Osteoblast (primary cell): Measurements from ENCODE around the gene TULP4. TPM values are rescaled to one million over a fixed set of nuclear protein-coding genes. Genes with fewer than 3 reads are reported as not detected.
"Not testable (repeated sequence)": the region's sequence is repeated elsewhere in the genome, so short reads cannot be mapped to it uniquely, and the experiment has no call there.

Experiments used
- DNase-seq: peaks from one replicate; pipeline ENCODE4 v3.0.0; 2011; ENCODE audit warnings: low spot score, mixed read lengths; ENCODE audit not compliant: insufficient read length; ENCODE audit errors: missing footprints
- H2AFZ ChIP-seq: 2 replicates; pipeline ENCODE4 v1.6.0; 2011; ENCODE audit warnings: mild to moderate bottlenecking, low read length
- H3K27ac ChIP-seq: 2 replicates; pipeline ENCODE4 v1.5.1; 2011; ENCODE audit warnings: mild to moderate bottlenecking, low read depth, low read length, moderate library complexity
- H3K27me3 ChIP-seq: 2 replicates; pipeline ENCODE4 v1.6.0; 2012; ENCODE audit warnings: mild to moderate bottlenecking, control low read depth, inconsistent platforms, low read length, moderate library complexity; ENCODE audit not compliant: insufficient read depth
- H3K36me3 ChIP-seq: 2 replicates; pipeline ENCODE4 v1.5.1; 2011; ENCODE audit warnings: mild to moderate bottlenecking, low read length, control low read depth, moderate library complexity; ENCODE audit not compliant: insufficient read depth
- H3K4me1 ChIP-seq: 2 replicates; pipeline ENCODE4 v1.5.1; 2011; ENCODE audit warnings: mild to moderate bottlenecking, low read length, control low read depth, moderate library complexity; ENCODE audit not compliant: insufficient read depth
- H3K4me2 ChIP-seq: 2 replicates; pipeline ENCODE4 v1.6.0; 2011; ENCODE audit warnings: mild to moderate bottlenecking, low read length; ENCODE audit not compliant: insufficient read depth
- H3K4me3 ChIP-seq: fragments of 200-600 bp; sonication (generic); 3 replicates; pipeline ENCODE4 v1.5.1; 2012; ENCODE audit warnings: mild to moderate bottlenecking, low read length, inconsistent platforms; ENCODE audit not compliant: insufficient read depth
- H3K79me2 ChIP-seq: 2 replicates; pipeline ENCODE4 v1.6.0; 2012; ENCODE audit warnings: mild to moderate bottlenecking, low read length, control low read depth, inconsistent platforms; ENCODE audit not compliant: insufficient read depth
- H3K9me3 ChIP-seq: 2 replicates; pipeline ENCODE4 v1.5.1; 2011; ENCODE audit warnings: low read depth, low read length, control low read depth
- H4K20me1 ChIP-seq: 2 replicates; pipeline ENCODE4 v1.6.0; 2012; ENCODE audit warnings: mild to moderate bottlenecking, low read length, control low read depth; ENCODE audit not compliant: insufficient read depth
- total RNA-seq: library from RNA; depleted of rRNA; stranded (reverse); fragments of >200 nt; gene quantifications from 2 replicates; pipeline ENCODE4 v1.2.3, GENCODE V29; 2012
- TF ChIP-seq, protein P1 (sequence below): IDR thresholded peaks from 2 replicates; pipeline ENCODE4 v1.5.1; 2011; ENCODE audit warnings: mild to moderate bottlenecking, low read depth, low read length, moderate library complexity; ENCODE audit errors: extremely low read depth

Gene TULP4
- total RNA-seq, 1 donor: 172 TPM

DNA sequence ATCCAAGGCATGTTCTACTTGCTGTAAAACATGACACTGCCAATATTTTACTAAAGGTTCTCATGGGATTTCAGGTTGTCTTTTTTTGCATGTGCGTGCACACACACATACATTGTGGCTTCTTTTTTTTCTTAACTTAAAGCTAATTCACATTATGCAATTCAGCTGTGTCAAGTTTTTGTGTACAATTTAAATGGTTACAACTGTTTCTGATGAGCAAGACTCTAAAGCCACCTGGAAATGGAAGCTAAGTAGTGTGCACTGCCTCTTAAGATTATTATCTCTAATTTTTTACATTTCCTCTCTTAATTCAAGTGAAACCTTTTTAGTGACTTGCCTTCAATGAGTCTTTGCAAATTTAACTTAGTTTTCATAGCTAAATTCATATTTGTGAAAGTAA lies 75.3 kb downstream of the TULP4 start:
- TF ChIP-seq, protein P1, sequence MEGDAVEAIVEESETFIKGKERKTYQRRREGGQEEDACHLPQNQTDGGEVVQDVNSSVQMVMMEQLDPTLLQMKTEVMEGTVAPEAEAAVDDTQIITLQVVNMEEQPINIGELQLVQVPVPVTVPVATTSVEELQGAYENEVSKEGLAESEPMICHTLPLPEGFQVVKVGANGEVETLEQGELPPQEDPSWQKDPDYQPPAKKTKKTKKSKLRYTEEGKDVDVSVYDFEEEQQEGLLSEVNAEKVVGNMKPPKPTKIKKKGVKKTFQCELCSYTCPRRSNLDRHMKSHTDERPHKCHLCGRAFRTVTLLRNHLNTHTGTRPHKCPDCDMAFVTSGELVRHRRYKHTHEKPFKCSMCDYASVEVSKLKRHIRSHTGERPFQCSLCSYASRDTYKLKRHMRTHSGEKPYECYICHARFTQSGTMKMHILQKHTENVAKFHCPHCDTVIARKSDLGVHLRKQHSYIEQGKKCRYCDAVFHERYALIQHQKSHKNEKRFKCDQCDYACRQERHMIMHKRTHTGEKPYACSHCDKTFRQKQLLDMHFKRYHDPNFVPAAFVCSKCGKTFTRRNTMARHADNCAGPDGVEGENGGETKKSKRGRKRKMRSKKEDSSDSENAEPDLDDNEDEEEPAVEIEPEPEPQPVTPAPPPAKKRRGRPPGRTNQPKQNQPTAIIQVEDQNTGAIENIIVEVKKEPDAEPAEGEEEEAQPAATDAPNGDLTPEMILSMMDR: no peak
- no peak for DNase-seq
- Histone ChIP-seq H3K9me3 (no peaks in the 10 kb centered on the region), H3K27me3 (no peaks in the 10 kb centered on the region), H4K20me1 (peaks cover 28% of the 10 kb centered on the region), H3K4me2 (no peak overlapping the region), H2AFZ (no peak overlapping the region), H3K4me3 (no peak overlapping the region), H3K79me2 (peaks cover 29% of the 10 kb centered on the region), H3K36me3 (no peaks in the 10 kb centered on the region), H3K27ac (no peak overlapping the region), H3K4me1 (no peaks in the 10 kb centered on the region)

DNA sequence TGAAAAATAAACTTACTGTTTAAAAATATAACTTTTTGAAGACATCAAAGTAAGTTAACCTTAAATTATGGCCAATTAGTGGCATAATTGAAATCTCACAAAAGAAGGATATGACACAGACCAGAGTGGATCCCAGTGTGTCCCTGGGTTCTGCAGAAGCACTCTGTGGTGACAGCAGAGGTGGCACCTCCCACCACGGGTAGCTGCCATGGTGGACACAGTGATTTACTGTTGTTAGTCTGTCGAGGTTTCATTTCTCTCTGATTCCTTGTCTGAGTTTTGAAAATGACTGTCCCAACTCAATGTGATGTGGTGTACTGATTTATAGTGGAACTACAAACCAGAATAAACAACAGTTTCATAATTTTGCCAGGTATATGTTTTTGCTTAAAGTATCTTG lies 76.5 kb downstream of the TULP4 start:
- TF ChIP-seq, protein P1: no peak
- Histone ChIP-seq H3K9me3 (no peaks in the 10 kb centered on the region), H3K27me3 (no peaks in the 10 kb centered on the region)

DNA sequence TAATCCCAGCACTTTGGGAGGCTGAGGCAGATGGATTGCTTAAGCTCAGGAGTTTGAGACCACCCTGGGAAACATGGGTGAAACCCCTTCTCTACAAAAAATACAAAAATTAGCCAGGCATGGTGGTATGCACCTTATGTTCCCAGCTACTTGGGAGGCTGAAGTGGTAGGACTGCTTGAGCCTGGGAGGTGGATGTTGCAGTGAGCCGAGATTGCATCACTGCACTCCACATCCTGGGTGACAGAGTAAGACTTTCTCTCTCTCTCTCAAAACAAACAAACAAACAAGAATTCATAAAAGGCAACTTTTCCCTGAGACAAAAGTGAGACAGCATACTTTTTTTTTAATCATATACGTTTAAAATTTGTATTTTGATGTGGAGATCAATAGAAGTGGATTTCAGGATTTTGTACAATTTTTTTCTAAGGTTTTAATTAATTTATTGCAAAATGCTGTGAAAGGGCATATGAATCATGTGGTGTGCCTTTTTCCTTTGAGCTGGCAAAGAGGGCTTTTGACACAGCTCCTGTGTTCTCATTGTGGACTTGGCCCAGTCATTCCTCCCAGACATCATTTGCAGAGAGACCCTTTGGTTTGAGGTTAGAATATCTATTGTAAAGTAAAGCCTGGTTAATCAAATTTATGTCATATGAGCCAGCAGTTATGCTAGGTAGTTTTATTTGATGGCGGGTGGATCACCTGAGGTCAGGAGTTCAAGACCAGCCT lies 77.1 kb downstream of the TULP4 start:
- TF ChIP-seq, protein P1: no peak
- no peaks in the 10 kb centered on the region for H3K4me1 ChIP-seq
- no peaks in the 10 kb centered on the region for H3K27me3 ChIP-seq
- H3K79me2 ChIP-seq: peaks cover 21% of the 10 kb centered on the region
- H3K27ac ChIP-seq: no peak overlapping the region
- no peak overlapping the region for H2AFZ ChIP-seq
- H3K9me3 ChIP-seq: no peaks in the 10 kb centered on the region
- DNase-seq: no peak
- no peak overlapping the region for H3K4me2 ChIP-seq
- H4K20me1 ChIP-seq: peaks cover 23% of the 10 kb centered on the region
- no peak overlapping the region for H3K4me3 ChIP-seq
- no peaks in the 10 kb centered on the region for H3K36me3 ChIP-seq

More for the DNA sequence above, 76.5 kb downstream of the TULP4 start:
- Histone ChIP-seq H3K79me2 (peaks cover 18% of the 10 kb centered on the region), H3K27ac (no peak overlapping the region), H3K4me3 (no peak overlapping the region), H3K36me3 (no peaks in the 10 kb centered on the region), H3K4me1 (no peaks in the 10 kb centered on the region), H4K20me1 (peaks cover 24% of the 10 kb centered on the region), H2AFZ (no peak overlapping the region), H3K4me2 (no peak overlapping the region)
- no peak for DNase-seq

DNA sequence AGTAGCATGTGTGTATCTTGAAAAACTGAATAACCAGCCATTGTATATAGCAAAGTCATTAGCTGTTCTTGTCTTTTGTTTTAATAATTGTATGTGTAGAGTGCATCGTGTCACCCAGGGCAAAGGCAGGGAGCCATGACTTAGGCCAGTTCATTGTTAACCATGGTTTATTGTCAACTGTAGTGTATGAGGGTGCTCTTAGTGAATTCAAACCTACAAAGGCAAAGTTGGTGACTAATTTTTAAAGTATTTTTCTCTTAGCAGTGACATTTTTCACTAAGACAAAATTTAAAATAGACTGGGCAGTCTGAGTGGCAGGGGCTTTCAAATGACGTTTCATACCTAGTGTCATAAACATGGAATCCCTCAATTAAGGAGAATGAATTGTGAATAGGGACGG lies 79.0 kb downstream of the TULP4 start:
- peaks cover 24% of the 10 kb centered on the region for H3K79me2 ChIP-seq
- no peak overlapping the region for H2AFZ ChIP-seq
- no peaks in the 10 kb centered on the region for H3K36me3 ChIP-seq
- no peak overlapping the region for H3K4me3 ChIP-seq
- TF ChIP-seq, protein P1: no peak
- H3K27me3 ChIP-seq: no peaks in the 10 kb centered on the region
- H3K27ac ChIP-seq: no peak overlapping the region
- H3K4me2 ChIP-seq: no peak overlapping the region
- H3K9me3 ChIP-seq: no peaks in the 10 kb centered on the region
- no peak for DNase-seq
- no peaks in the 10 kb centered on the region for H3K4me1 ChIP-seq
- H4K20me1 ChIP-seq: peaks cover 20% of the 10 kb centered on the region

DNA sequence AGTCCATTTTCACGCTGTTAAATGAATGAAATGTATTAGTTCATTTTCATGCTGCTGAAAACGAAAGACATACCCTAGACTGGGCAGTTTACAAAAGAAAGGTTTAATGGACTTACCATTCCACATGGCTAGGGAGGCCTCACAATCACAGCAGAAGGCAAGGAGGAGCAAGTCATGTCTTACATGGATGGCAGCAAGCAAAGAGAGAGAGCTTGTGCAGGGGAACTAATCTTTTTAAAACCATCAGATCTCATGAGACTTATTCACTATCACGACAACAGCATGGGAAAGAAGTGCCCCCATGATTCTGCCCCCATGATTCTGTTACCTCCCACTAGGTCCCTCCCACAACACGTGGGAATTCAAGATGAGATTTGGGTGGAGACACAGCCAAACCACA lies 79.7 kb downstream of the TULP4 start:
- DNase-seq, H3K27me3 ChIP-seq, H2AFZ ChIP-seq, H3K4me3 ChIP-seq, H3K4me1 ChIP-seq, H3K4me2 ChIP-seq, H3K9me3 ChIP-seq, H3K27ac ChIP-seq, H3K36me3 ChIP-seq: not testable (repeated sequence)
- Histone ChIP-seq H3K79me2 (peaks cover 25% of the 10 kb centered on the region), H4K20me1 (peaks cover 20% of the 10 kb centered on the region)
